Skeletal muscle tissue (tissue), 4 donors: Measurements from ENCODE around the gene GOLT1A. TPM values are rescaled to one million over a fixed set of nuclear protein-coding genes. Genes with fewer than 3 reads are reported as not detected.

Source experiments
- H3K27ac ChIP-seq: one replicate; pipeline ENCODE4 v1.7.0; 2013; ENCODE audit warnings: mild to moderate bottlenecking, low read depth, low read length, inconsistent platforms
- H3K27me3 ChIP-seq, 3 donors: one replicate each; pipeline ENCODE4 v1.7.0; 2013; ENCODE audit warnings: low read length in 3 of 3; ENCODE audit not compliant: control insufficient read depth in 3 of 3, insufficient read depth in 3 of 3
- H3K36me3 ChIP-seq, 3 donors: one replicate each; pipeline ENCODE4 v1.7.0; 2013; ENCODE audit warnings: low read length in 3 of 3; ENCODE audit not compliant: control insufficient read depth in 3 of 3, insufficient read depth in 3 of 3
- H3K4me1 ChIP-seq, 3 donors: one replicate each; pipeline ENCODE4 v1.7.0; 2013; ENCODE audit warnings: low read length in 3 of 3, mild to moderate bottlenecking in 3 of 3; ENCODE audit not compliant: control insufficient read depth in 3 of 3, insufficient read depth in 3 of 3
- H3K4me3 ChIP-seq, 3 donors: one replicate each; pipeline ENCODE4 v1.7.0; 2013; ENCODE audit warnings: low read length in 3 of 3
- H3K9ac ChIP-seq, 3 donors: one replicate each; pipeline ENCODE4 v1.7.0; 2013; ENCODE audit warnings: low read length in 3 of 3, mild to moderate bottlenecking in 3 of 3, moderate library complexity in 2 of 3, low read depth in 1 of 3
- H3K9me3 ChIP-seq, 3 donors: one replicate each; pipeline ENCODE4 v1.7.0; 2013; ENCODE audit warnings: low read length in 3 of 3; ENCODE audit not compliant: control insufficient read depth in 3 of 3
- total RNA-seq: library from RNA; depleted of rRNA; stranded (reverse); fragments of >200 nt; gene quantifications from one replicate; pipeline ENCODE4 v1.2.3, GENCODE V29; 2014
- donor health status: Osteomylitis.

GOLT1A gene
- total RNA-seq, 1 donor from 2014 or later, result not detected

DNA sequence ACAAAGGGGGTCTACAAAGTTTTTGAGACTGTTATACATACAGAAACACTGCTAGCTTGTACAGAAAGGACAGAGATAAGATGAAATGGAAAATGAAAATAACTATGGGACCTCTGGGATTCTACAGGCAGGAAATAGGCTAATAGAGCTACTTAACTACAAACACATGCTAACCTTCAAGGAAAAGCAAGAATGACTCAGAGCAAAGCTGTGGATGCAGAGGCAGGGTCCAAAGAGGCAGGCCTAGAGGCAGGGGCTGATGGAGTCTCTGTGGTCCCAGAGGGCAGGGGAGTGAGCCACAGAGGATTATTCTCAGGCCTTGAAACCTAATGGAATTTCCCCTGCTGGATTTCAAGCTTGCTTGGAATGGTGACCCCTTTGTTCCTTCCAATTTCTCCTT, 18.7 kb upstream of the GOLT1A start:
- no peak overlapping the region for H3K27ac ChIP-seq
- H3K36me3 ChIP-seq, result peaks cover 0 to 10% (median 0%) of the 10 kb centered on the region in 3 donors
- no peaks in the 10 kb centered on the region for H3K27me3 ChIP-seq
- H3K4me3 ChIP-seq, result no peak overlapping the region
- no peak overlapping the region for H3K9ac ChIP-seq
- H3K4me1 ChIP-seq, result no peaks in the 10 kb centered on the region
- no peaks in the 10 kb centered on the region for H3K9me3 ChIP-seq

DNA sequence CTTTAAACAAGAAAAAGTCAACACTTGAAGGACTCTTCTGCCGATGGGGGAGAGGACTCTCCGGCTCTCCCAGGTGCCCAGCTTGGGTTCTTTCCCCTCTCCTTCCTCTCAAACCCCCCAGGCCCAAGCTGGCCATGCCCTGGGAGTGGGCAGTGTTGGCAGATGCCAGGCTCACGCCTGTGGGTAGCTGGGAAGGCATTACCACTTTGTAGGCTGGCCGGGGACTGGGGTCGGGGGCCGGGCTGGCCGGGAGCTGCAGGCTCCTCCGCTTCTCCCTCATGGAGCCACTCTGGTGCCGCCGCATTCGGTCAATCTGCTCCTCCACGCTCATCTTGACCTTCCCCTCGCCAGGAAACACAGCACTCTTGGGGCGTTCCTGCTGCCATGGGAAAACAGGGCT, 16.4 kb upstream of the GOLT1A start:
- Histone ChIP-seq H3K27me3 (no peaks in the 10 kb centered on the region), H3K4me3 (no peak overlapping the region), H3K27ac (no peak overlapping the region), H3K9ac (no peak overlapping the region), H3K4me1 (peaks cover 0 to 5% (median 4%) of the 10 kb centered on the region in 3 donors), H3K36me3 (peaks cover 0 to 10% (median 0%) of the 10 kb centered on the region in 3 donors), H3K9me3 (no peaks in the 10 kb centered on the region)

DNA sequence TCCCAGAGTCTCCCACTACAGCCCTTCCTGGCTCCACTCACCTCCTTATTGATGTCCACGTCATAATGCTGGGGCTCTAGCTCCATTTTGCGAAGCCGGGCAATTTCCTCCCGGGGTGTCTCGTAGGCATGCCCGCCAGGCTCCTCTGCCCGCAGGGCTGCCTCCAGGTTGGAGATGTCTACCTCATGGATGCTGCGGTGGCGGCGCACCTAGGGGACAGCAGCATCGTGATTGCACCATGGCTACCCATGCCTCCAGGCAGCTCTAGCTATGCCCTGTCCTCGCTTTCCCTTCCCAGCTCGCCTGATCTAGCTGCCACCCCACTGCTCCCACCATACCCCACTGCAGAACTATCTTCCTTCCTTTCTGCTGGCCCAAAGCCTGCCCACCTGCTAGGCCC, 15.1 kb upstream of the GOLT1A start:
- no peak overlapping the region for H3K27ac ChIP-seq
- no peak overlapping the region for H3K4me3 ChIP-seq
- H3K9me3 ChIP-seq, result no peaks in the 10 kb centered on the region
- peaks cover 0 to 5% (median 4%) of the 10 kb centered on the region in 3 donors for H3K4me1 ChIP-seq
- no peaks in the 10 kb centered on the region for H3K27me3 ChIP-seq
- H3K36me3 ChIP-seq, result peaks cover 0 to 10% (median 0%) of the 10 kb centered on the region in 3 donors
- no peak overlapping the region for H3K9ac ChIP-seq

DNA sequence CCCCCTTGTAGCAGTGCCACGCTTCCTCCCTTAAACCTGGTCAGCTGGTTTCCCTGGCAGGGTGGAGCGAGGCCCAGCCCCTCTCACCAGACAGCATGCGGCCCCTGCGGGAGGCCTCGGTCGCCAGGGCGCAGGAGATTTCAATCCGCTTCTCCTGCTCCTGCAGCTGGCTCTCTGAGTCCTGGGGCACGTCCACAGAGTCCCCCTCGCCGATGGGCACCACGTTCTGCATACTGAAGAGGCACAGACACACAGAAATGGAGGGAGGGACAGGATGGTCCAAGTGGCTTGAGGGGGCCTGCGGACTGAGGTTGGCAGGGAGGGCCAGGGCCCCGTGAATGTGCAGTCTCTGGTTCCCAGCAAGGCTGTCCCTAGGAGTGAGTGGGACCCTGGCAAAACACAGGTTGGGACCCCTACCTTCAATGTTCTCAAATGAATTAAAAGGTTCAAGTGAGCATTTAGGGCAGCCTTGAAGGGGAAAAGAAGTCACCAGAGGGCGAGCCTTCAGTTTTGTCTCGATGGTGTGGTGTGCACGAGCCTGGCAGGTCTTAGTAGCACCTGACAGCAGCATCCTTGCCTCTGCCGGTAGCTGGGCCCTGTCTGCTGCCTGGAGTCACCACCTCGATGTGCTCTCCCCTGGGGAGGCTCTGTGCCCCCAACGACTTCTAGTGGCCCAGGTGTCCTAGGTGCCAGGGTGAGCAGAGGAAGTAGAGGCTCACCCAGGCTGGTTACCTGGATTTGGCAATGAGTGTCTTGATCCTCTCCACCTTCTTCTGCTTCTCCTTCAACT, 14.4 kb upstream of the GOLT1A start:
- Histone ChIP-seq H3K36me3 (peaks cover 0 to 10% (median 0%) of the 10 kb centered on the region in 3 donors), H3K9me3 (no peaks in the 10 kb centered on the region), H3K4me1 (peaks cover 0 to 5% (median 4%) of the 10 kb centered on the region in 3 donors), H3K27me3 (no peaks in the 10 kb centered on the region), H3K9ac (no peak overlapping the region), H3K27ac (no peak overlapping the region), H3K4me3 (no peak overlapping the region)

DNA sequence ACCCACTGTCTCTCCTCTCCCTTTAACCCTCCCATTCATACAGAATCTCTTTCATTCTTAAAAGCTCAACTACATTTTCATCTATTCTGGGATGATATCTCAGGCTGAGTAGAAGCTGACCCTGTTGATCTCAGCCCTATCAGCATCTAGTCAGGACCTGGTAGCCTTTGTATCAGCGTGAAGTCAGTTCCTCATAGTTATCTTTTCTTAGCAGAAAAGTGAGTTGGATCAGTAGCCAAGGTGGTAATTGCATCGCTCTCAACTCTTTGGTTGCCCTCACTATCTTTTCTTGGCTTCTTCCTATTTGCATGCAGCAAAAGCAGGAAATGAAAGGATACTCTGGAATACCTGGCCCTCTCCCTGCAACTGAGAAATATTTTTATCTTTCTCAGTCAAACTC, 13.6 kb upstream of the GOLT1A start:
- Histone ChIP-seq H3K9ac (no peak overlapping the region), H3K27ac (no peak overlapping the region), H3K27me3 (no peaks in the 10 kb centered on the region), H3K4me3 (no peak overlapping the region), H3K36me3 (peaks cover 0 to 10% (median 0%) of the 10 kb centered on the region in 3 donors), H3K4me1 (peaks cover 0 to 5% (median 4%) of the 10 kb centered on the region in 3 donors), H3K9me3 (no peaks in the 10 kb centered on the region)

DNA sequence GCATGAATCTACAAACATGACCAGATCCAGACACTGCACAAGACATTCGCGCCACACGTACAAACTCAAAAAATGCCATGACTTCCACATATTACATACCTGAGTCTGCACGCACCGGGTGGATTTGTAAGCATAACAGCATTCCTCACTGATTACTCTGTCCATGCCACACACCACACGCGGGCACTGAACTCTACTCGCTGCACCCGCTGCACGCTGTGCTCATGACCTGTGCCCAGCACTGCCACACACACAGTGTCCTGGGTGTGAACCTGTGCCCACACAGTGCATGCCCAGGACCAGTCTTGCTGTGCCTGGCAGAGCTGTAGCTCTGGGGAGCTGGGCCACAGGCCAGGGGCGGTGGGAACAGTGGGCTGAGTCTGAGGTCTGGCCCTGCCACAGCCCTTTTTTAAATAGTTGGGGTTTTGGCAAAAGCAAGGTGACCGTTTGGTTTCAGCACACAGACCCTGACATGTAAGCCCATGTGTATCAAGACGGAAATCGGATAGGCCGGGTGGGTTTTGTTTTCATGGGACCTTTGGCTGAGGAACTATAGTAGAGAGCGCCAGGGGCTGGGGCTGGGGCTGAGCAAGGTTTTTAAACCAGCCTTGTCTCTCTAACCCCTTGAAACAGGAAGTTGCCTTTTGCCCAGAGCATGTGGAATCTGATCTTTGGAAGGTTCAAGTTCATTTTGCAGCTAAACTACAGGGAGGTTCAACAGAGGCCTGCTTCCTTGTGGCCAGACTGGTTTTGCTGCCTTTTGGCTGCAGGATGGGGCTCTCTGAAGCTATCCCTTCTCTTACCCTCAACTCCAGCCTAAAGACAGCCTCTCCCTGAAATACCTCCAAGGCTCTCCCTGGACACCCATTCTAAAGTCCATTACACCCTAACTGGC, 12.3 kb upstream of the GOLT1A start:
- H3K27ac ChIP-seq, result no peak overlapping the region
- no peaks in the 10 kb centered on the region for H3K27me3 ChIP-seq
- no peak overlapping the region for H3K9ac ChIP-seq
- peaks cover 0 to 15% (median 0%) of the 10 kb centered on the region in 3 donors for H3K36me3 ChIP-seq
- H3K4me3 ChIP-seq, result no peak overlapping the region
- peaks cover 0 to 5% (median 4%) of the 10 kb centered on the region in 3 donors for H3K4me1 ChIP-seq
- no peaks in the 10 kb centered on the region for H3K9me3 ChIP-seq

DNA sequence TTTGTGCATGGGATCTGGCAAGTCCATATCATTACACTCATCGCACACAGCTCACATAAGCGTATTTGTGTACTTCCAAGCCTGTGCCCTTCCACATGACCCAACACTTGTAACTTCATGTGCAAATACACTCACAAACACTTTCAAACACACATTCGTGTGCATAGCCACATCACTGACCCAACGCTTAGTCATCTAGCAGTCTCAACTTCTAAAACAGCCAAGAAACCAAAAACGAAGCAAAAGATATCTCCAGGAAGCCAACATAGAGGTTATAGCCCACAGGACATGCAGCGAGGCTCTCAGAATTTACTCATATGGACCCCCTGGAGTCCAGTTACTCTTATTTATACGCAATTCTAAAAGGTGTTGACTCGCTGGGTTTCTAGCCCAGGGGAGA, 10.9 kb upstream of the GOLT1A start:
- H3K27ac ChIP-seq, result no peak overlapping the region
- no peaks in the 10 kb centered on the region for H3K9me3 ChIP-seq
- H3K36me3 ChIP-seq, result peaks cover 0 to 15% (median 0%) of the 10 kb centered on the region in 3 donors
- H3K27me3 ChIP-seq, result no peaks in the 10 kb centered on the region
- H3K4me1 ChIP-seq, result peaks cover 0 to 5% (median 4%) of the 10 kb centered on the region in 3 donors
- no peak overlapping the region for H3K4me3 ChIP-seq
- H3K9ac ChIP-seq, result no peak overlapping the region

DNA sequence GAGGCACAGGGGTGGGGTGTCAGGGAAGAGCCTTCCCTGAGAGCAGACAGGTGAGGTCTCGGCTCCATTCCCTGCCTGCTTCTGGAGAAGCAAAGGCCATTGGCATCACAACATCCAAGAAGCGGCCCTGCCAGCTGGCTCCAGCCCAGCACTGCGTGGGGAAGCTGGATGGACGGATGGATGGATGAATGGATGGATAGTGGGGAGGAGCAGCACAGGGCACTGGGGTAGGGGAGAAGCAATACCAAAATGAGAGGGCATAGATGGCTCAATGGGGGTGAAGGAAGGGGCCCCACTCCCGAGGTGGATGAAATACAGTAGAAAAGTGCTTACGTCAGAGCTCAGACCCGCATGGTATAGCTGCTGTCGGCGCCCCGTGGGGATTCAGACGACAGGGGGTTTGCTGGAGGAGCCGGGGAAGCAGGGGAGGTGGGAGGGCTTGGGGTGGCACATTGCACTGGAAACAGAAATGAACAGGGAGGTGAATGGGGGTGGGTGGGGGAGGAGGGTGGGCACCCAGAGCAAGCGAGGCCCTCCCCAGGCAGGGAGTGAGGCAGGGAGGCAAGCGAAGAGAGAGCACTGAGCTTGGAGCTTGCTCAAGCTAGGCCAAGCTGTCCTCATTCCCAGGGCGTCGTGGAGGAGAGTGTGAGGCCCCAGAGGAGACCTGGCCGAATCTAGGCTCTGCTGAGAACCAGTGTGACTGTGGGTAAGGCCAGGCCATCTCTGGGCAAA, 9.5 kb upstream of the GOLT1A start:
- H3K4me3 ChIP-seq, result no peak overlapping the region
- H3K9me3 ChIP-seq, result no peaks in the 10 kb centered on the region
- H3K27ac ChIP-seq, result no peak overlapping the region
- no peaks in the 10 kb centered on the region for H3K27me3 ChIP-seq
- H3K4me1 ChIP-seq, result peaks cover 0 to 5% (median 4%) of the 10 kb centered on the region in 3 donors
- no peak overlapping the region for H3K9ac ChIP-seq
- peaks cover 0 to 7% (median 0%) of the 10 kb centered on the region in 3 donors for H3K36me3 ChIP-seq

DNA sequence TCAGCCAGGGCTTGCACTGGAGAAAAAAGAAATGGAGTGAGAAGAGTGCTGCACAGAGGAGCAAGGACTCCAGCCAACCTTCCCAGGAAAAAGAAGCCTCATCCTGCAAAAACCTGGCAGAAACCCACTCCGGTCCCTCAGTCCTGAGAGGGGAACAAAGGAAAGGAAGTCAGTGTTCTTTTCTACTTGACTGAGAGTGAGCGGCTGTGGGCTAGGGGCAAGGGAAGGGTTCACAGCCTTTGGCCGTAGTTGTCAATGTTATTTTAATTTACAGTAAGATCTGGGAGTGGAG, 8.9 kb upstream of the GOLT1A start:
- peaks cover 0 to 5% (median 0%) of the 10 kb centered on the region in 3 donors for H3K36me3 ChIP-seq
- H3K27ac ChIP-seq, result no peak overlapping the region

More for the DNA sequence above, 8.9 kb upstream of the GOLT1A start:
- H3K4me1 ChIP-seq, result peaks cover 0 to 5% (median 4%) of the 10 kb centered on the region in 3 donors
- H3K27me3 ChIP-seq, result no peaks in the 10 kb centered on the region
- no peak overlapping the region for H3K4me3 ChIP-seq
- no peaks in the 10 kb centered on the region for H3K9me3 ChIP-seq
- H3K9ac ChIP-seq, result no peak overlapping the region
